ENCODE data around the gene FGR. TPM values are rescaled to one million over a fixed set of nuclear protein-coding genes. Genes with fewer than 3 reads are reported as not detected.

FGR gene
- polyA plus RNA-seq, 1 of the 3 experiments (the other 2 are of a cell fraction), result not detected

GRCh38 chr1:27589441-27589840, 45.5 kb downstream of the FGR start:
- no peaks in the 10 kb centered on the region for H3K9me3 ChIP-seq
- peaks cover 0 to 2% of the 10 kb centered on the region in 2 experiments for H3K36me3 ChIP-seq (replicated peaks in 1 of 2; ENCODE audit: control insufficient read depth in 1 of 2, insufficient read depth in 2 of 2, low read length in 1 of 2)
- peaks cover 85% of the 10 kb centered on the region for H3K79me2 ChIP-seq (ENCODE audit: insufficient read depth)
- H3K27ac ChIP-seq (ENCODE audit: low read depth in 2 of 2, low read length in 1 of 2), result peak overlapping the region; percentile 24 to 84; a peak in 3 of 4 replicates
- no peak overlapping the region for H3K9ac ChIP-seq
- POLR2A ChIA-PET, result interaction anchor here (1.4 to 1.8 kb wide), 2 partner anchors 10 to 27 kb away, joined by 6 to 7 read pairs; no protein-coding TSS in a partner anchor
- CTCF ChIA-PET, result interaction anchor here (2.3 to 27.7 kb wide), 3 partner anchors 13 to 26 kb away, joined by 8 to 603 read pairs (median 8); no protein-coding TSS in a partner anchor
- DNase-seq, result peak; percentile 63
- H3F3A ChIP-seq (replicated peaks; ENCODE audit: insufficient read depth), result no peaks in the 10 kb centered on the region
- no peak overlapping the region for H2AFZ ChIP-seq (ENCODE audit: low read depth)
- peaks cover 72% of the 10 kb centered on the region for H4K20me1 ChIP-seq (ENCODE audit: insufficient read depth)
- H3K4me2 ChIP-seq, result peak overlapping the region; percentile 36; the same call in 1 of the 2 replicates
- H3K27me3 ChIP-seq (ENCODE audit: insufficient read depth), result no peaks in the 10 kb centered on the region
- H3K9me2 ChIP-seq, result no peaks in the 10 kb centered on the region
- WGBS (ENCODE audit: low lambda C conversion rate), result 98% methylated on average over 6 of the region's 6 CpGs
- H3K4me3 ChIP-seq (ENCODE audit: low read depth in 2 of 2, low read length in 1 of 2), result no peak overlapping the region
- peaks cover 37 to 50% of the 10 kb centered on the region in 2 experiments for H3K4me1 ChIP-seq (ENCODE audit: control insufficient read depth in 1 of 2, insufficient read depth in 2 of 2, low read depth in 1 of 2, low read length in 1 of 2)
- TF ChIP-seq TAF1 (IDR thresholded peaks at IDR 0.05; ENCODE audit: borderline replicate concordance, low read depth, low read length), result no peak
- TF ChIP-seq, protein P1, sequence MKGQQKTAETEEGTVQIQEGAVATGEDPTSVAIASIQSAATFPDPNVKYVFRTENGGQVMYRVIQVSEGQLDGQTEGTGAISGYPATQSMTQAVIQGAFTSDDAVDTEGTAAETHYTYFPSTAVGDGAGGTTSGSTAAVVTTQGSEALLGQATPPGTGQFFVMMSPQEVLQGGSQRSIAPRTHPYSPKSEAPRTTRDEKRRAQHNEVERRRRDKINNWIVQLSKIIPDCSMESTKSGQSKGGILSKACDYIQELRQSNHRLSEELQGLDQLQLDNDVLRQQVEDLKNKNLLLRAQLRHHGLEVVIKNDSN (IDR thresholded peaks at IDR 0.05; ENCODE audit: borderline replicate concordance, low read depth), result no peak
- TF ChIP-seq CHD2 (IDR thresholded peaks at IDR 0.05; ENCODE audit: low read length, partially characterized antibody), result no peak
- TF ChIP-seq, protein P2, sequence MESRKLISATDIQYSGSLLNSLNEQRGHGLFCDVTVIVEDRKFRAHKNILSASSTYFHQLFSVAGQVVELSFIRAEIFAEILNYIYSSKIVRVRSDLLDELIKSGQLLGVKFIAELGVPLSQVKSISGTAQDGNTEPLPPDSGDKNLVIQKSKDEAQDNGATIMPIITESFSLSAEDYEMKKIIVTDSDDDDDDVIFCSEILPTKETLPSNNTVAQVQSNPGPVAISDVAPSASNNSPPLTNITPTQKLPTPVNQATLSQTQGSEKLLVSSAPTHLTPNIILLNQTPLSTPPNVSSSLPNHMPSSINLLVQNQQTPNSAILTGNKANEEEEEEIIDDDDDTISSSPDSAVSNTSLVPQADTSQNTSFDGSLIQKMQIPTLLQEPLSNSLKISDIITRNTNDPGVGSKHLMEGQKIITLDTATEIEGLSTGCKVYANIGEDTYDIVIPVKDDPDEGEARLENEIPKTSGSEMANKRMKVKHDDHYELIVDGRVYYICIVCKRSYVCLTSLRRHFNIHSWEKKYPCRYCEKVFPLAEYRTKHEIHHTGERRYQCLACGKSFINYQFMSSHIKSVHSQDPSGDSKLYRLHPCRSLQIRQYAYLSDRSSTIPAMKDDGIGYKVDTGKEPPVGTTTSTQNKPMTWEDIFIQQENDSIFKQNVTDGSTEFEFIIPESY (IDR thresholded peaks at IDR 0.05; ENCODE audit: borderline replicate concordance, low read depth), result no peak
- TF ChIP-seq, protein P3, sequence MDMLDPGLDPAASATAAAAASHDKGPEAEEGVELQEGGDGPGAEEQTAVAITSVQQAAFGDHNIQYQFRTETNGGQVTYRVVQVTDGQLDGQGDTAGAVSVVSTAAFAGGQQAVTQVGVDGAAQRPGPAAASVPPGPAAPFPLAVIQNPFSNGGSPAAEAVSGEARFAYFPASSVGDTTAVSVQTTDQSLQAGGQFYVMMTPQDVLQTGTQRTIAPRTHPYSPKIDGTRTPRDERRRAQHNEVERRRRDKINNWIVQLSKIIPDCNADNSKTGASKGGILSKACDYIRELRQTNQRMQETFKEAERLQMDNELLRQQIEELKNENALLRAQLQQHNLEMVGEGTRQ (IDR thresholded peaks at IDR 0.05; ENCODE audit: borderline replicate concordance, low read depth, low read length), result no peak
- no peak for TF ChIP-seq RXRA (IDR thresholded peaks at IDR 0.05; ENCODE audit: borderline replicate concordance, low read depth)
- TF ChIP-seq FOXM1 (IDR thresholded peaks at IDR 0.05; ENCODE audit: low read depth), result no peak
- no peak for TF ChIP-seq POLR2AphosphoS5 (IDR thresholded peaks at IDR 0.05; ENCODE audit: low read depth, low read length)
- TF ChIP-seq SMC3 (IDR thresholded peaks at IDR 0.05; ENCODE audit: low read depth, low read length), result no peak
- no peak for TF ChIP-seq REST (IDR thresholded peaks at IDR 0.05; ENCODE audit: low read depth, low read length)
- TF ChIP-seq MXI1 (IDR thresholded peaks at IDR 0.05; ENCODE audit: low read depth, low read length), result 0 out of 2 replicates have a peak, but pooled peaks have one; percentile 47
- TF ChIP-seq GATA2 (CRISPR knock-in tag; IDR thresholded peaks at IDR 0.05), result peak; percentile 79
- TF ChIP-seq TCF12 (IDR thresholded peaks at IDR 0.05), result no peak
- TF ChIP-seq EP300 (IDR thresholded peaks at IDR 0.05; ENCODE audit: borderline replicate concordance in 1 of 2, low read depth in 1 of 2, low read length in 1 of 2), result 0 out of 4 replicates have a peak, but pooled peaks of 1 of the 2 experiments have one; percentile 2
- TF ChIP-seq PBX3 (IDR thresholded peaks at IDR 0.05), result no peak
- no peak for TF ChIP-seq CTCF (IDR thresholded peaks at IDR 0.05)
- TF ChIP-seq JUND (IDR thresholded peaks at IDR 0.05), result no peak
- no peak for TF ChIP-seq MAX (IDR thresholded peaks at IDR 0.05; ENCODE audit: low read depth)
- no peak for TF ChIP-seq TEAD4 (IDR thresholded peaks at IDR 0.05; ENCODE audit: borderline replicate concordance, insufficient read depth)
- no peak for TF ChIP-seq RCOR1 (IDR thresholded peaks at IDR 0.05; ENCODE audit: low read length)
- no peak for TF ChIP-seq EZH2phosphoT487 (IDR thresholded peaks at IDR 0.05; ENCODE audit: borderline replicate concordance, low read depth)
- TF ChIP-seq GABPA (IDR thresholded peaks at IDR 0.05; ENCODE audit: low read depth), result no peak
- TF ChIP-seq YY1 (IDR thresholded peaks at IDR 0.05; ENCODE audit: low read depth), result no peak
